Measurements from ENCODE around the gene MAPKAPK5. TPM values are rescaled to one million over a fixed set of nuclear protein-coding genes. Genes with fewer than 3 reads are reported as not detected.
"Not testable (repeated sequence)": the region's sequence is repeated elsewhere in the genome, so short reads cannot be mapped to it uniquely, and the experiment has no call there.

MAPKAPK5 gene
- total RNA-seq, 1 donor from 2014 or later, result 6.4 TPM

DNA sequence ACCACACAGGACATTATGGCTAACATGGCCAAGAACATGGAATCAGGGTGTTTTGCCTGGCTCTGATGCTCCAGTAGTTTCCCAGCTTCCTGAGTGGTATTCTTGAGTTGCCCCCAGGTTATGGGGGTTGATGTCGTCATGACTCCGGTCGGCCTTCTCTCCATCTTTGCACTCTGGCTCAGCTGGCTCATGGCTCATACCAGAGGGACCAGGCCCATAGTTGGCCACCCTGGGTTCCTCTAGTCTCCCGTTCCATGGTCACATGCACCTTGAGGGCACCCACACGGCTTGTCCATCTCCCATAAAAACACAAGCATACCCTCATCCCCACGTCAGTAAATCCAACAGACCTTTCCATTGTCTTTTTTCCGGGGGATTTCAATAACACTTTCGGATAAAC, 23.7 kb upstream of the MAPKAPK5 start:
- intact Hi-C loops (cut with DNase I), result no loop called here
- peak in 1 of 2 donors; percentile 40 for DNase-seq (ENCODE audit: low spot score in 2 of 2)
- TF ChIP-seq, protein P1, sequence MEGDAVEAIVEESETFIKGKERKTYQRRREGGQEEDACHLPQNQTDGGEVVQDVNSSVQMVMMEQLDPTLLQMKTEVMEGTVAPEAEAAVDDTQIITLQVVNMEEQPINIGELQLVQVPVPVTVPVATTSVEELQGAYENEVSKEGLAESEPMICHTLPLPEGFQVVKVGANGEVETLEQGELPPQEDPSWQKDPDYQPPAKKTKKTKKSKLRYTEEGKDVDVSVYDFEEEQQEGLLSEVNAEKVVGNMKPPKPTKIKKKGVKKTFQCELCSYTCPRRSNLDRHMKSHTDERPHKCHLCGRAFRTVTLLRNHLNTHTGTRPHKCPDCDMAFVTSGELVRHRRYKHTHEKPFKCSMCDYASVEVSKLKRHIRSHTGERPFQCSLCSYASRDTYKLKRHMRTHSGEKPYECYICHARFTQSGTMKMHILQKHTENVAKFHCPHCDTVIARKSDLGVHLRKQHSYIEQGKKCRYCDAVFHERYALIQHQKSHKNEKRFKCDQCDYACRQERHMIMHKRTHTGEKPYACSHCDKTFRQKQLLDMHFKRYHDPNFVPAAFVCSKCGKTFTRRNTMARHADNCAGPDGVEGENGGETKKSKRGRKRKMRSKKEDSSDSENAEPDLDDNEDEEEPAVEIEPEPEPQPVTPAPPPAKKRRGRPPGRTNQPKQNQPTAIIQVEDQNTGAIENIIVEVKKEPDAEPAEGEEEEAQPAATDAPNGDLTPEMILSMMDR (IDR thresholded peaks at IDR 0.05), result no peak
- H3K4me3 ChIP-seq, result no peak overlapping the region
- H3K9me3 ChIP-seq, result no peaks in the 10 kb centered on the region
- H3K36me3 ChIP-seq, result no peaks in the 10 kb centered on the region
- H3K27me3 ChIP-seq, result no peaks in the 10 kb centered on the region
- no peaks in the 10 kb centered on the region for H3K4me1 ChIP-seq
- H3K27ac ChIP-seq, result no peak overlapping the region

DNA sequence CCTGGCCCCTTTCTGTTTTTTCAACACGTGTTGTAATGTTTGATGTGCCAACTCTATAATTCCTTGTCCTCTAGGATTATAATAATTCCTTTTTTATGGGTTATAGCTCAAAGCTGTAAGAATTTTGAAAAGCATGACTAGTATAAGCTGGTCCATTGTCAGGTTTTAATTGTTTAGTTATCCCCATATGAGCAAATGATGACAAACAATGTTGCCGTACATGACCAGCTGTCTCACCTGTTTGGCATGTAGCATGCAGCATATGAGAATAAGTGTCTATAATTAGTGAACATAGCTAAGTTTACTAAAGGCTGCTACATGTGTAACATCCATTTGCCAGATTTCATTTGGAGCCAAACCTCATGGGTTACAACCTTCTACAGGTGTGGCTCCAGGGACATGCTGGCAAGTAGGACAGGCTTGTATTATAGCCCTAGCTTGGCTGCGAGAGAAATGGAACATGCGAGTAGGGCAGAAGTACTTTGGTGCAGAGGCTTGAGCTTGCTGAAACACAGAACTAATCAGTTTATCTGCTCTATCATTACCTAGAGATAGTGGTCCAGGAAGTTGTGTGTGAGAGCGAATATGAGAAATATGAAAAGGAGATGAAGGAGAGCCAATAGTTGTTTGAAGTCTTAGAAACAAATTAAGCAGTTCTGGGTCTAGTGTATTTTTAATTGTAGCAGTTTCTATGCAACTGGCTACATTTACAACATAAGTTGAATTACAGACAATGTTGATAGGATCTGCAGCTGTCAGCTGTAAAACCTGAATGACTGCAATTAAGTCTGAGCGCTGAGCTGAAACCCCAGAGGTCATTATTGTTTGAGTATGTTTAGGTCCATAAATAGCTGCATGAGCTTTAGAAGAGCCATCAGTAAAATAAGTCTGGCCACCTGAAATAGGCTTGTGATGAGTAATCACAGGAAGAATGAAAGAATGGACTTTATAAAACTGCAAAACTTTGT, 22.6 kb upstream of the MAPKAPK5 start:
- no peaks in the 10 kb centered on the region for H3K36me3 ChIP-seq
- no peak for DNase-seq (ENCODE audit: low spot score in 2 of 2)
- H3K4me3 ChIP-seq, result no peak overlapping the region
- intact Hi-C loops (cut with DNase I), result no loop called here
- no peaks in the 10 kb centered on the region for H3K27me3 ChIP-seq
- no peaks in the 10 kb centered on the region for H3K9me3 ChIP-seq
- no peaks in the 10 kb centered on the region for H3K4me1 ChIP-seq
- no peak overlapping the region for H3K27ac ChIP-seq
- TF ChIP-seq, protein P1 (IDR thresholded peaks at IDR 0.05), result no peak

DNA sequence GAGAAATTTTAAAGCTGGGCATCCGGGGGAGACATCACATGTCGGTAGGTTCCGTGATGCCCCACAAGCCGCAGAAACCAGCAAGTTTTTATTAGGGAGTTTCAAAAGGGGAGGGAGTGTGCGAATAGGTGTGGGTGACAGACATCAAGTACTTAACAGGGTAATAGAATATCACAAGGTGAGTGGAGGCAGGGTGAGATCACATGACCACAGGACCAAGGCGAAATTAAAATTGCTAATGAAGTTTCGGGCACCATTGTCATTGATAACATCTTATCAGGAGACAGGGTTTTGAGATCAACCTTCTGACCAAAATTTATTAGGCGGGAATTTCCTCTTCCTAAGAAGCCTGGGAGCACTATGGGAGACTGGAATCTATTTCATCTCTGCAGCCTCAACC, 21.2 kb upstream of the MAPKAPK5 start:
- H3K27ac ChIP-seq; DNase-seq (ENCODE audit: low spot score in 2 of 2); intact Hi-C loops (cut with DNase I); H3K36me3 ChIP-seq; H3K27me3 ChIP-seq; H3K4me1 ChIP-seq; H3K9me3 ChIP-seq; H3K4me3 ChIP-seq: not testable (repeated sequence)

DNA sequence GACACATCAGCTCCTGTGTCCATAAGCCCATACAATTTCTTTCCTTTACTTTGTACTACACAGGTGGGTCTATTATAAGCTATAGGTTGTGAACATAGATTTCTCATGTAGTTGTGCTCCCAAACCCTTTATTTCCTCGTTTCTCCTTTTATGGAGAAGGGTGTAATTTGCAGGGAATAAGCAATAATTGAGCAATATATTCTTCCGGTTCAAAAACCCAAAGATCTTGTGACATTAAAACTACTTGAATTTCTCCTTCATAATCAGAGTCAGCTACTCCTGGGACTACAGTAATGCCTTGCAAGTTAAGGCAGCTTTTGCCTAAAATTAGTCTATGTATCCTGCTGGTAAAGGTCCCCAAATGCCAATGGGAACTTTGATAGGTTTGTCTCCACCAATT, 19.1 kb upstream of the MAPKAPK5 start:
- intact Hi-C loops (cut with DNase I), result no loop called here
- Histone ChIP-seq H3K4me3 (no peak overlapping the region), H3K36me3 (no peaks in the 10 kb centered on the region), H3K27ac (no peak overlapping the region), H3K4me1 (no peaks in the 10 kb centered on the region), H3K27me3 (no peaks in the 10 kb centered on the region), H3K9me3 (no peaks in the 10 kb centered on the region)
- DNase-seq (ENCODE audit: low spot score in 2 of 2), result no peak
- TF ChIP-seq, protein P1 (IDR thresholded peaks at IDR 0.05), result no peak

DNA sequence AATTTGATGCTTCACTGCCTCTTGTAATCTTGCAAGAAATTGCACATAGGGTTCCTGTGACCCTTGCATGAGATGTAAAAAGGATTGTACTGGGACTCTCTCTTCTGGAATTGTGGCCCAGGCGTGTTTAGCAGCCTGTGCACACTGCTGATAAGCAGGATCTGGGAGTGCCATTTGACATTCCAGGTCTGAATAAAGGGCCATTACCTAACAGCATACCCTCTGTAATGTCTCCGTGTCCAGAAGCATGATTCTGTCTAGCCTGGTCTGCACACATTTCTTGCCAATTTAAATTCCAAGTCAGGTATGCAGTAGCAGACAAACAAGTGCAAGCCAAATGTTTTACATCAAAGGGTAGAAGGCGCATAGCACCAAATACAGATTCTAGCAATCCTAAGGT, 18.1 kb upstream of the MAPKAPK5 start:
- DNase-seq (ENCODE audit: low spot score in 2 of 2), result no peak
- Histone ChIP-seq H3K4me1 (no peaks in the 10 kb centered on the region), H3K4me3 (no peak overlapping the region), H3K27ac (no peak overlapping the region), H3K36me3 (no peaks in the 10 kb centered on the region), H3K27me3 (no peaks in the 10 kb centered on the region), H3K9me3 (no peaks in the 10 kb centered on the region)
- intact Hi-C loops (cut with DNase I), result no loop called here
- TF ChIP-seq, protein P1 (IDR thresholded peaks at IDR 0.05), result no peak

DNA sequence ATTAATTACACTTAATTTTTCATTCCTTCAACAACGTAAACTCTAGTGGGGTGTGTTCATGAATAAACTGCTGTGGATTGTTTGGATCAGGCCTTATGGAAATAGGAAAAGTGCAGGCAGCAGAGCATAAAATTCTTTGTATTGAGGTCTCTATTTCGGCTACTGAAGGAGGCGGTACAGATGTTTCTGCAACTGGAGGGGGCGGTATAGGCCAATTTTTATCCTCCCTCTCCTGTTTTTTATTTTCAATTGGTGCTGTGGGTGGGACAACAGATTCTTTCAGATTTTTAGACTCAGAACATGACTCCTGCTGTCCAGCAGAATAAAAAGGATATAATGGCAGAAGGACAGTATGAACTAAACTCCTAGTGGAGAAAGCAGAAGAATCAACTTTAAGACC, 17.7 kb upstream of the MAPKAPK5 start:
- H3K9me3 ChIP-seq; DNase-seq (ENCODE audit: low spot score in 2 of 2); H3K27me3 ChIP-seq; H3K4me3 ChIP-seq; H3K27ac ChIP-seq; intact Hi-C loops (cut with DNase I); H3K36me3 ChIP-seq; H3K4me1 ChIP-seq: not testable (repeated sequence)
- TF ChIP-seq, protein P1 (IDR thresholded peaks at IDR 0.05), result peak in 1 of 3 experiments; percentile 18

All from ascending aorta (tissue), 2 donors.